OCI-LY1 (cell line): ENCODE data around the gene B3GALT5.

Experiments
- H2AFZ ChIP-seq: fragments of 200-600 bp; sonication (generic), shearing (Covaris generic); 2 replicates; pipeline ENCODE4 v1.6.0; 2014; ENCODE audit warnings: antibody characterized with exemption, mild to moderate bottlenecking, low read length
- H3F3A ChIP-seq: fragments of 200-600 bp; sonication (generic), shearing (Covaris generic); 2 replicates; pipeline ENCODE4 v1.6.0; 2014; ENCODE audit warnings: mild to moderate bottlenecking, antibody characterized with exemption, low read length, moderate library complexity; ENCODE audit not compliant: insufficient read depth
- H3K27ac ChIP-seq: fragments of 200-600 bp; sonication (generic); 2 replicates; pipeline ENCODE4 v1.5.1; 2014; ENCODE audit warnings: low read length, mixed run types, mild to moderate bottlenecking, low read depth; ENCODE audit not compliant: poor library complexity, severe bottlenecking
- H3K27me3 ChIP-seq: fragments of 200-600 bp; sonication (generic); 2 replicates; pipeline ENCODE4 v1.6.0; 2014; ENCODE audit warnings: antibody characterized with exemption, mild to moderate bottlenecking, low read length, moderate library complexity; ENCODE audit not compliant: insufficient read depth
- H3K36me3 ChIP-seq: fragments of 200-600 bp; sonication (generic); 2 replicates; pipeline ENCODE4 v1.6.1; 2014; ENCODE audit warnings: mild to moderate bottlenecking, antibody characterized with exemption, low read length, moderate library complexity, mixed read lengths; ENCODE audit not compliant: insufficient read depth
- H3K4me1 ChIP-seq: fragments of 200-600 bp; sonication (generic); 2 replicates; pipeline ENCODE4 v1.5.1; 2014; ENCODE audit warnings: mild to moderate bottlenecking, low read length, moderate library complexity; ENCODE audit not compliant: insufficient read depth, severe bottlenecking
- H3K4me2 ChIP-seq: fragments of 200-600 bp; sonication (generic), shearing (Covaris generic); 2 replicates; pipeline ENCODE4 v1.6.1; 2014; ENCODE audit warnings: low read length
- H3K4me3 ChIP-seq: fragments of 200-600 bp; sonication (generic); 2 replicates; pipeline ENCODE4 v1.5.1; 2014; ENCODE audit warnings: low read length, low read depth, mild to moderate bottlenecking, mixed read lengths; ENCODE audit not compliant: poor library complexity, severe bottlenecking
- H3K79me2 ChIP-seq: fragments of 200-600 bp; shearing (Covaris generic); 2 replicates; pipeline ENCODE4 v1.6.1; 2016; ENCODE audit warnings: mixed run types, low read length, mixed read lengths; ENCODE audit not compliant: insufficient read depth
- H3K9ac ChIP-seq: fragments of 200-600 bp; sonication (generic), shearing (Covaris generic); 2 replicates; pipeline ENCODE4 v1.6.1; 2014; ENCODE audit warnings: mild to moderate bottlenecking, low read length, mixed read lengths
- H3K9me2 ChIP-seq: fragments of 200-600 bp; sonication (generic), shearing (Covaris generic); 2 replicates; pipeline ENCODE4 v1.6.1; 2014; ENCODE audit warnings: low read depth, mild to moderate bottlenecking, low read length, mixed read lengths
- H3K9me3 ChIP-seq: fragments of 200-600 bp; shearing (Covaris generic); 2 replicates; pipeline ENCODE4 v1.6.1; 2014; ENCODE audit warnings: low read length, mixed read lengths
- H4K20me1 ChIP-seq: fragments of 200-600 bp; sonication (generic), shearing (Covaris generic); 2 replicates; pipeline ENCODE4 v1.6.0; 2016; ENCODE audit warnings: mild to moderate bottlenecking, low read length; ENCODE audit not compliant: insufficient read depth
- CTCF ChIP-seq: fragments of 200-600 bp; sonication (generic), shearing (Covaris generic); IDR thresholded peaks from 2 replicates; pipeline ENCODE4 v1.5.1; 2017; ENCODE audit warnings: mild to moderate bottlenecking, antibody characterized with exemption, low read length, moderate library complexity, mixed read lengths
- EZH2 ChIP-seq: fragments of 200-600 bp; sonication (generic), shearing (Covaris generic); IDR thresholded peaks from 2 replicates; pipeline ENCODE4 v1.8.0; 2017; ENCODE audit warnings: borderline replicate concordance, mixed run types, mild to moderate bottlenecking, antibody characterized with exemption, low read length, moderate library complexity, mixed read lengths

B3GALT5 gene

GRCh38 chr21:39685236-39685635 is 72.5 kb downstream of the B3GALT5 start:
- Histone ChIP-seq H4K20me1 (no peaks in the 10 kb centered on the region), H3K36me3 (no peaks in the 10 kb centered on the region), H2AFZ (no peak overlapping the region), H3K79me2 (no peaks in the 10 kb centered on the region), H3K9me2 (no peaks in the 10 kb centered on the region), H3K27ac (no peak overlapping the region), H3K4me3 (no peak overlapping the region), H3F3A (no peaks in the 10 kb centered on the region), H3K4me1 (no peaks in the 10 kb centered on the region), H3K9me3 (no peaks in the 10 kb centered on the region), H3K4me2 (no peak overlapping the region), H3K9ac (no peak overlapping the region), H3K27me3 (no peaks in the 10 kb centered on the region)
- TF ChIP-seq EZH2 (no peak), CTCF (no peak)

DNA sequence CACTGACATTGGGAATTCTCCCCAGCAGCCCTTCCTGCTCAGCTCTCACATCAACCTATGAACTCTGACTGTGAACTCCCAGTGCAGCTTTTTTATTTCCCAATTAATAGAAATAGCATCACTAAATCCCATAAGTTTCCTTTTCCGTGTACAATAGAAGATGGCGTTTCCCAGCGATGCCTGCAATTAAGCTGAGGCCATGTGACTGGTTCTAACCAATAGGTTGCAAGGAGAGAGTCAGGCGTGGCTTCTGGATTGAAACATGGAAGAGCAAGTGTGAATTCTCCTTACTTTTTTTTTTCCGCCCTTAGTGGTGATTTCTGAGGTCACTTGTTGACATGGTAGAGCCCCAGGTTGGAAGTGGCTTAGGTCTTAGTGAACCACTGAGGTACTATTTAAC is 73.3 kb downstream of the B3GALT5 start:
- Histone ChIP-seq H3K4me2 (no peak overlapping the region), H3K27me3 (no peaks in the 10 kb centered on the region), H2AFZ (no peak overlapping the region), H3K9me2 (no peaks in the 10 kb centered on the region), H3K9ac (no peak overlapping the region), H3K4me1 (no peaks in the 10 kb centered on the region), H3K27ac (no peak overlapping the region), H3K36me3 (no peaks in the 10 kb centered on the region), H3F3A (no peaks in the 10 kb centered on the region), H3K9me3 (no peaks in the 10 kb centered on the region), H4K20me1 (no peaks in the 10 kb centered on the region), H3K4me3 (no peak overlapping the region), H3K79me2 (no peaks in the 10 kb centered on the region)
- TF ChIP-seq EZH2 (no peak), CTCF (no peak)

- H3K4me1 ChIP-seq = no peaks in the 10 kb centered on the region
- no peak overlapping the region for H3K4me3 ChIP-seq
- H3K79me2 ChIP-seq = no peaks in the 10 kb centered on the region
- no peaks in the 10 kb centered on the region for H4K20me1 ChIP-seq
- H3K9ac ChIP-seq = no peak overlapping the region
- no peaks in the 10 kb centered on the region for H3K36me3 ChIP-seq
- H3K9me3 ChIP-seq = no peaks in the 10 kb centered on the region
- H3F3A ChIP-seq = no peaks in the 10 kb centered on the region
- no peaks in the 10 kb centered on the region for H3K27me3 ChIP-seq
- no peak overlapping the region for H3K27ac ChIP-seq
- H2AFZ ChIP-seq = no peak overlapping the region
- H3K4me2 ChIP-seq = no peak overlapping the region
- H3K9me2 ChIP-seq = no peaks in the 10 kb centered on the region
- no peak for TF ChIP-seq CTCF
- TF ChIP-seq EZH2 = no peak
Measured at GRCh38 chr21:39686646-39687468, 74.1 kb downstream of the B3GALT5 start.
